Peyer's patch (tissue), 4 donors: Measurements from ENCODE around the gene AAGAB.

Source experiments
- CTCF ChIP-seq, 6 experiments: fragments of 450-650 bp in 4 of 6; fragments of 200-600 bp in 2 of 6; sonication (generic) in 1 of 6; IDR thresholded peaks; one replicate each; pipeline ENCODE4 v1.5.1; 2017 to 2019; ENCODE audit warnings: antibody characterized with exemption in 6 of 6, mild to moderate bottlenecking in 3 of 6, moderate library complexity in 1 of 6
- POLR2A ChIP-seq, 2 donors: fragments of 450-650 bp; IDR thresholded peaks; one replicate each; pipeline ENCODE4 v1.5.1; 2017; ENCODE audit warnings: antibody characterized with exemption in 2 of 2, mild to moderate bottlenecking in 2 of 2, moderate library complexity in 2 of 2

- TF ChIP-seq CTCF (IDR thresholded peaks at IDR 0.05): no peak
- no peak for TF ChIP-seq POLR2A (IDR thresholded peaks at IDR 0.05)
Observed at GRCh38 chr15:67253549-67254237, 768 bp downstream of the AAGAB start.
